GM21390 (cell line): ENCODE measurements around the gene CPNE4.
"Not testable (repeated sequence)": the region's sequence is repeated elsewhere in the genome, so short reads cannot be mapped to it uniquely, and the experiment has no call there.

ENCODE experiments used
- ATAC-seq: cut with Tn5 transposase; IDR thresholded peaks from one replicate; pipeline ENCODE4 v1.9.1; 2021; ENCODE audit not compliant: unreplicated experiment

Gene CPNE4

DNA sequence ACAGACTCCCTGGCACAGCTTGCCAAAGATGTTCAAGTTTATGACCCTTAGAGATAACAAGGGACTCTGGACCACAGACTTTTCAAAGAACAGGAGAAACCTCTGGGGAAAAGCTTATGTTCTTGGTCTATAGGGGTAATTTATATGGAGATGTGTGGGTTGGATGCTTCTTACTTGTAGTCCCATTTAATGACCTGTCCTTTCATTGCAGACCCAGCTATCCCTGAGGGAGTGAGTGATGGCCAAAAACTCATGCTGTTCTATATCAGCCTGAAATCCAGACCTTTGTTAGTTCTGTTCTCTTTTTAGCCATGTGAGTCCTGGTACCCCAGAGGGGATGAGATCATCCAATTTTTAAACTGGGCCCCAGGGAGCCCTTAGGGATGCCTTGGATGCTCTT, 488.4 kb downstream of the CPNE4 start:
- no peak for ATAC-seq

DNA sequence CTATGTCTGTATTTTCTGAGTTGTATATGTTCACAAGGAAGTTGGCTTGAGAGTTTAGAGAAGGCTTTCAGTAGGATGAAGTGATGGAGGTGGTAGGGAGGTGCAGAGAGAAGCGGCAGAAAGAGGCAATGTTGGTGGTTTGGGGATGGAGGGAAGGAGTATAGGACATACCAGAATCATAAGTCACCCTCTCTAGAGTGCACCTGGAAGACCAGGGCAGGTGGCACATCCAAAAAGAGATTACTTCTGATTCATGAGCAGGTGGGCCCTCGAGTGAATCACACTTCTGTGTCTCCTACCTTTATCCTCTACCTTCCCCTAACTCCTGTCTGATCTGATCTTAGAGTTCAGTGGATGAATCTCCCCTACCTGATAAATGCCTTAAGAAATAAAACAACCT, 490.3 kb downstream of the CPNE4 start:
- no peak for ATAC-seq

DNA sequence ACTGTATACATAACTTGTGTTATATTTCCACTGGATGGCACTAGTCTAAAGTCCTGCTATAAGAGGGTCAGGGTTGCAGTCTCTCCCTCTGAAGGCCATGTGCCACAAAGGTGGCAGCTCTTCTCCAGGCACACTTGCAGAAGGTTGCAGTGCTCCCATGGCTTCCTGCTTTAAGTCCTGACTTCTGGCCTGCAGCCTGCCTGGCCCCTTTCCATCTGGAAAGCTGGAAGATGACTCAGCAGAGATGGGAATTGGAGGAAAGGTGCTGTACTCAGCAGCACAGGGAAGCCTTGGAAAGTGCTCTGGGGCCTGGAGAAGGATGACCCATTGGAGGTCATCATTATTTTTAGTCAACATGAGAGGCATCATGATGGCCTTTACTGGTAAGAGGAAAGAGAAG, 491.1 kb downstream of the CPNE4 start:
- no peak for ATAC-seq

DNA sequence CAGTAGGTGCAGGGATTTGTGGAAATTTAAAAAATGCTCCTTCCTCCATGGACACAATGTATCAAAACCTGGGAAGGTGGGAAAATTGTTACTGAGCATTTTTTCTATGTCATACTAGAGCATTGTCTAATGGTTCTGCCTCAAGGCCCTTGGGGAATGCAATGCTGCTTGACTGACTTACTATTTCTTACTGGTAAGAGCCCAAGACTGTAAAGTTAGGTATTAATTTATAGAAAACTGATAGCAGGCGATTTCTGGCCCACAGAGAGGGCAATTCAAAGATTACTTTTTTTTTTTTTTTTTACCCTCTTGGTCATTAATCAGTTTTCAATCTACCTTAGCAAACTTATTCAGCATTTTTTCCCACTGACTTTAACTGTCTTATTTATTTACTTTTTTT, 493.5 kb downstream of the CPNE4 start:
- ATAC-seq, result no peak

- ATAC-seq, result no peak
Observed at GRCh38 chr3:131540821-131541220, 494.0 kb downstream of the CPNE4 start.

DNA sequence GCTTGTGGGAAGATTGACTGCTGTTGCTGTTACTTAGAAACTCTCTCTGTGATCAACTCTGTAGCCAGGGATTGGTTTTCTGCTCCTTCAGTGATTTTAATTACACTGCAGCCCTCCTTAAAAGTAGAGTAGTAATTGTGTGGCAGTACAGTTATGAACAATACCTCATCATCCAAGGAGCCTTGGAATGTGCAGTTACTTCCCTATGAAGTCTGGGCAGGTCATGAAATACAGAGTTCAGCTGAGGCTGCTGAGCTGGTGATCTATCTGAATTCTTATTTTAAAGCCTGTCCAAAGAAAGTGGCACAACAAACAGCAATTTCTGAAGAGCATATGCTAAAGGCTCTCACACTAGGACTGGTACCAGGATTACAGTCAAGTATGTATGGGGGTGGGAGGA, 494.7 kb downstream of the CPNE4 start:
- ATAC-seq, result no peak

DNA sequence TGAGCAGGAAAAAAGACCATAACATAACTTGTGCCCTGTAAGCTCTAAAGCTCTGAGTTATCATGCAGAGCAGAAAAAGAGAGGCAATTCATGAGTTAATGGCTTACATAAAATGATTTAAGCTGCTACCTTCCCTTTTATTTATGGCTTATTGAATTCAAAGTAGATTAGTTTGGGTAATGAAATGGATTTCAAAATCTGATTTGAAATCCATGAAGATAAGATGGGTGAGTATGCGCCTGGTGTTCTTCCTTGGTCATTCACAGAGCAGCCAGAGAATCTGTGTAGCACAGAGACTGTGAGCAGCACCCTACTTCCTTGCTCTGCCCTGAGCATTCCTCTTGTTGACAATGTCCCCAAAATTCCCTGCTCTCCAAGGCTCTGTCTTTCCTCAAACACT, 495.8 kb downstream of the CPNE4 start:
- no peak for ATAC-seq

GRCh38 chr3:131537531-131537930, 497.3 kb downstream of the CPNE4 start:
- ATAC-seq, result no peak

- ATAC-seq, result no peak
Observed at GRCh38 chr3:131535596-131535995, 499.2 kb downstream of the CPNE4 start.

- no peak for ATAC-seq
Observed at GRCh38 chr3:131535131-131535530, 499.7 kb downstream of the CPNE4 start.

DNA sequence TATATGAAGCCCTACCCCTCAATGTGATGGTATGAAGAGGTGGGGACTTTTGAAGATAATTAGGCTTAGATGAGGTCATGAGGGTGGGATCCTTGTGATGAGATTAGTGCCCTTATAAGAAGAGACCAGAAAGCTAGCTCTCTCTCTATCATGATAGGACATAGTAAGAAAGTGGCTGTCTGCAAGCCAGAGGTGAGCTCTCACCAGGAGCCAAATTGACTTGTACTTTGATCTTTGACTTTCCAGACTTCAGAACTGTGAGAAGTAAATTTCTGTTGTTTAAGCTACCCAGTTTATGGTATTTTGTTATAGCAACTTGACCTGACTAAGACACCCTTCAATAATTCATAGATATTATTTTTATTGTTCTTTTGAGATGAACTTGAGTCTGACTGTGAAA, 502.2 kb downstream of the CPNE4 start:
- no peak for ATAC-seq

DNA sequence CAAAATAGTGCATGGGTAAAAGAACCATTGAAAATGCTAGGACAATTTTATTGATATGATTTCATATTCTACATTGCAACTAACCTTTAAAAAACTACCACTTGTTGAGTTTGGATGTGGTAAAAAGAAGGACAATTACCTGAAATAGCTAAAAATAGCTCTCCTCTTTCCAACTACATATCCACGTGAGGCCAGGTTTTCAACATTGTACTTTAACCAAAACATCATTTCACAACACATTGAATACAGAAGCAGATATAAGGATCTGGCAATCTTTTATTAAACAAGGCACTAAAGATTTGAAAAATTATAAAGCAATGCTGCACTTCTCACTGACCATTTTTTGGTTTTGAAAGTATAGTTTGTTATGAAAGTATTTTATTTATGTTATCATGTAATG, 504.0 kb downstream of the CPNE4 start:
- ATAC-seq, result no peak

DNA sequence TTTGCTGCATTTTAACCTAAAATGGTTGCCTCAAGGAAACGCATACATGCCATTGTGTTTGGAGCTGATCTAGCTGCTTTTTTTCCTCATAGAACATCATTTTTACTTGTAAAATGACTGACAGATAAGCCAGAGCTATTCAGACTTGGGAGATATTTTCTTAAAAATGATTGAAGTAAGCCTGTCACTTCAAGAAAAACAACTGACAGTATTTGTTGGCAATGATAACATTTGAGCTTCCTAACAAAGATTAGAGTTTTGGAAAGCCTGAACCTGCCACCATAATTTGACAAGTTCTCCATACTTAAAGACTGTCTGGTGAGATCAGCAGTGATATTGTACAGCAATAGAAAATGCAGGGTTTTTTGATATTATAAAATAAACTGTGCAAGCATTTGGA, 504.4 kb downstream of the CPNE4 start:
- ATAC-seq, result no peak

DNA sequence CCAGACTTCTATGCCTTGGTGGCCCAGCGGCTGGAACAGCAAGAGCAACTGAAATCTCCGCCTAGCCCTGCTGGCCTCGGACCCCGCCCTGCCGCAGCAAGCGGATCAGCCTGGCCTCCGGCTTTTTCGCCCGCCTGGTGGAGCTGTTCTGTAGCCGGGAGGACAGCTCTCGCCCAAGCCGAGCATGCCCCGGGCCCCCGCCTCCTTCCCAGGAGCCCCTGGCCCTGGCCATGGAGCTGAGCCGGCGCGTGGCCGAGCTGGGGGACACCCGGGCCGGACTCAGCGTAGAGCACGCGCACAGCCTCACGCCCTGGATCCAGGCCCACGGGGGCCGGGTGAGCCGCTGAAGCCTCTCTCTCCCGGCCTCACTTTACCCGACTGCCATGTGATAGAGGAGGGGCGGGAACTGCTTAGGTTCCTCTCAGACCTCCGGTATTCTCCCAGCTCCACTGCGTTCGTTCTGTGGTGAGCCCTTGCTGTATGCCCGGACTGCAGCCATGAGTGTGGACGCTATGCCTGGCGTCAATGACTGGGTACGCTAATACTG, 507.9 kb downstream of the CPNE4 start:
- ATAC-seq, result no peak

DNA sequence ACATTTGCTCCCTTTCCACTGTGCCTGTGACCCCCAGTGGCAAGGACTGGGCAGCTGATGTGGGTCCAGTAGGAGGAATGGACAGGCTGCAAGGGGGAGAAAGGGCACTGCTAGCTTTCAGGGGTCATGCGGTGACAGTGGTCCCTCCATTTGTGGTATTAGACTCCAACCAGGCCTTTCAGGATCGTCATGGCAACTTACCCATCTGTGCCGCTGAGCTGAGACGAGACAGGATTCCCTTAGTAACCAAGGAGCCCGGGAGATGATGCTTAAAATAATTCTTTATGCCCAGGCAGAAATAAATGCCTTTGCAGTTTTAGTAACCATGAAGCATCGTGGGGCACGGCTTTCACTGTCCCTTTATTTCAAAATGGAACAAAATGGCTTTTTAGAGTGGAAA, 516.1 kb downstream of the CPNE4 start:
- ATAC-seq, result no peak

- ATAC-seq, result no peak
Observed at GRCh38 chr3:131505421-131505820, 529.4 kb downstream of the CPNE4 start.

DNA sequence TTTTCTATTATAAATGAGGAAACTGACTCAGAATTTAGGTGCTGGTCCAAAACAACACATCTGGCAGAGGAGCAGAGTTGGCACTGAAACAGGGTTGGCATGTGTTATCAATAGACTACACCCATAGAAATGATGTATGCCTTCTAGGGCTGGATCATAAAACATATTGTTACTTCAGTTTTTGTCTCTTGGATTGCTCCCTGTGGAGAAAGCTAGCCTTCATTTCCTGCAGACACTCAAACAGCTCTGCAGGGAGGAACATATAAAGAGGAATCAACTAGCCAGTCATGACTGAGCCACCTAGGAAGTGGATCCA, 531.5 kb downstream of the CPNE4 start:
- ATAC-seq, result no peak

GRCh38 chr3:131502530-131503319, 532.1 kb downstream of the CPNE4 start, which contains the start of gene MRPL3:
MRPL3 (minus strand) TSS chr3:131502971; CDS start chr3:131502821, 150 bp downstream.
- ATAC-seq, result peak; percentile 98

DNA sequence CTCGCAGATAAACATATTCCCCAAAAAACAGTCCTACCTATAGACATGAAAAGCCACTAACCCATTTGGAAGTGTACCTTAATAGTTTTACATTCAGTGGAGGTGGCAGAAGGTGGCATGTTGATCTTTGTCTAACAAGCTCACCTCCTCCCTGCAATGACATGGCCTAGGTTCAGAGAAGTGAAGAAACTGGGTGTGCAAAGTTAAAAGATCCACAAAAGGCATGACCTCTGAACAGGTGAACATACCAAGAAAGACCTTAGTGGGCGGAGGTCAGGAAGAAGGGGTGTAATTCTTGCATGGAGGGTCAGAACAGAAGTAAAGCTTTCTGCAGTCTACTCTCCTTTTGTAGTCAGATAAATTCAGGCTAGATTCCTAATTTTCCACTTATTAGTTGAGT, 532.9 kb downstream of the CPNE4 start:
- no peak for ATAC-seq

DNA sequence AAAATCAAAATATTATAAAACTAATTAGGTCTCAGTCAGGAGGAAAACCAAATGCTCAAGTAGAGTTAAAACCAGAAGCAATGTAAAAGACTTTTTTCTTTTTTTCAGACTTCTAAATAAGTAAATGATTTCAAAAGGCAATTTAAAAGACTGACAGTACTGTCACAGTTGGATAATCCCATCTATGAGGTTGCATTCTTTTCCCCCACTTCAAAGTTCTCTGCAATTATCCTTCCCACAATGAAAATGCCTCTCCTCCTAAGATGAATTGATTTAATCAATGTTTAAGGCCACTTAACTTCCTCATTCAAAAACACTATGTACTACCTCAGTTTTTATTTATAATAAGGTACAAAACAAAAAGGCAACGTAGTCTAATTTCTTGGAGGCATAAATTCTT, 540.1 kb downstream of the CPNE4 start:
- ATAC-seq, result no peak

DNA sequence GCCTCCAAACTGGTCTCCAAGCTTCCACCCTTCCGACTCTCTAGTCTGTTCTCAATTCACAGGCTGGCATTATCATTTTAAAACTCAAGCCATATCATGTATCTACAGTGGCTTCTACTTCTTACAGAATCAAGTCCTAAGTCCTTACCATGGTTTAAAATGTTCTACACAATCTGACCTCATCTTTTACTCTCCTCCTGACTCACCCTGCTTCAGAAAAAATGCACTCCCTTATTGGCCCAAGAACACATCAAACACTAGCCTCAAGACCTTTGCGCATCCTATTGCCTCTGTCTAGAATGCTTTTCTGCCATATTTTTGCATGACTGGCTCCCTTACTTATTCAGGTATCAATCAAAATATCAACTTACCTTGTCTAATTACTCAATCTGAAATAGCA, 543.0 kb downstream of the CPNE4 start:
- ATAC-seq, result no peak

GRCh38 chr3:131491084-131491483, 543.7 kb downstream of the CPNE4 start:
- no peak for ATAC-seq

GRCh38 chr3:131486545-131486944, 548.3 kb downstream of the CPNE4 start:
- ATAC-seq, result not testable (repeated sequence)
